Spleen (tissue), 11 donors: ENCODE results near the gene LRRC51. TPM values are rescaled to one million over a fixed set of nuclear protein-coding genes. Genes with fewer than 3 reads are reported as not detected.

Experiments
- DNase-seq: peaks from one replicate; pipeline ENCODE4 v3.0.0-alpha.2; 2020
- H3K27ac ChIP-seq, 8 donors: fragments of 200-600 bp; sonication (generic) in 7 of 8; 1 replicate in 4 of 8; 2 replicates in 4 of 8; pipeline versions ENCODE4 v1.5.0 to v1.8.0; 2016 to 2021; ENCODE audit warnings: inconsistent platforms in 4 of 8, mild to moderate bottlenecking in 4 of 8, moderate library complexity in 1 of 8
- H3K27me3 ChIP-seq, 7 donors: fragments of 200-600 bp; sonication (generic) in 6 of 7; replicated peaks in 1 of 7; 1 replicate in 4 of 7; 2 replicates in 3 of 7; pipeline versions ENCODE4 v1.5.0 to v1.8.0; 2016 to 2021; ENCODE audit warnings: inconsistent platforms in 3 of 7, mild to moderate bottlenecking in 1 of 7
- H3K36me3 ChIP-seq, 6 donors: fragments of 200-600 bp; sonication (generic) in 5 of 6; 1 replicate in 4 of 6; 2 replicates in 2 of 6; pipeline versions ENCODE4 v1.5.0 to v1.8.0; 2016 to 2021; ENCODE audit warnings: inconsistent platforms in 2 of 6
- H3K4me1 ChIP-seq, 6 donors: fragments of 200-600 bp; sonication (generic) in 5 of 6; 1 replicate in 3 of 6; 2 replicates in 3 of 6; pipeline versions ENCODE4 v1.5.0 to v1.8.0; 2016 to 2021; ENCODE audit warnings: inconsistent platforms in 3 of 6
- H3K4me3 ChIP-seq, 8 donors: fragments of 200-600 bp; sonication (generic) in 7 of 8; 1 replicate in 4 of 8; 2 replicates in 4 of 8; pipeline versions ENCODE4 v1.5.0 to v1.8.0; 2016 to 2021; ENCODE audit warnings: inconsistent platforms in 4 of 8, mild to moderate bottlenecking in 4 of 8, moderate library complexity in 2 of 8
- H3K9me3 ChIP-seq, 8 donors: fragments of 200-600 bp; sonication (generic) in 7 of 8; 1 replicate in 4 of 8; 2 replicates in 4 of 8; pipeline versions ENCODE4 v1.5.0 to v1.8.0; 2016 to 2021; ENCODE audit warnings: inconsistent platforms in 4 of 8
- CTCF ChIP-seq, 11 experiments: fragments of 200-600 bp in 7 of 11; fragments of 450-650 bp in 4 of 11; sonication (generic) in 4 of 11; IDR thresholded peaks in 8 of 11; conservative IDR thresholded peaks in 3 of 11; 1 replicate in 7 of 11; 2 replicates in 4 of 11; pipeline versions ENCODE4 v1.4.0 to v1.8.0; 2016 to 2021; ENCODE audit warnings: antibody characterized with exemption in 11 of 11, inconsistent platforms in 4 of 11, mild to moderate bottlenecking in 1 of 11
- POLR2A ChIP-seq, 3 donors: fragments of 450-650 bp; IDR thresholded peaks; one replicate each; pipeline ENCODE4 v1.5.1; 2017; ENCODE audit warnings: antibody characterized with exemption in 3 of 3, mild to moderate bottlenecking in 1 of 3
- POLR2AphosphoS5 ChIP-seq, 3 donors: sonication (generic); formaldehyde crosslinking; IDR thresholded peaks; one replicate each; pipeline ENCODE4 v1.5.1; 2017; ENCODE audit warnings: antibody characterized with exemption in 3 of 3
- WGBS, 5 donors: extraction: QIAGEN DNeasy Blood & Tissue Kit in 3 of 5; methylation state at CpG; one replicate each; pipeline versions ENCODE4 v1.1.5 to v1.1.7; 2013 to 2018; 5-methylcytosine and 5-hydroxymethylcytosine counted together
- intact Hi-C: fragments of 100-400 bp; cut with DNase I; formaldehyde crosslinking; loops from one replicate; pipeline ENCODE4 v1.15.0; 2023; ENCODE audit warnings: low total_unique reads
- polyA plus RNA-seq, 3 donors: library from polyadenylated mRNA; stranded (reverse); fragments of 200-250 nt; gene quantifications; one replicate each; pipeline ENCODE4 v1.2.1, GENCODE V29; 2013
- total RNA-seq, 7 donors: library from RNA; depleted of rRNA in 3 of 7; stranded (reverse); fragments of >200 nt in 3 of 7; fragmentation: NEBNext Ultra II Directional in 4 of 7; extraction: Animal tissue kit (Norgen Biotek cat#: 25700) in 4 of 7; gene quantifications; one replicate each; pipeline versions ENCODE4 v1.1.0 to v1.2.1, GENCODE V29; 2016 to 2021
- donor health status: healthy with polysubstance abuse.
- donor health status: DM: no; HTN: no; CAD: no; lungs with moderate emphysema.
- donor health status: DM: no; HTN: no; CAD: no.
- donor health status: Bipolar disorder and iron deficiency.
- donor health status: healthy.
- donor health status: DM: no; HTN: no; CAD: no.
- donor health status: DM: yes; HTN: yes; CAD: no.

LRRC51 gene
- total and polyA plus RNA-seq, 10 donors, result 2.0 to 10.0 (median 4.5) TPM

GRCh38 chr11:72041364-72042063 lies 39.1 kb upstream of the LRRC51 start:
- Histone ChIP-seq H3K36me3 (peaks cover 0 to 21% (median 0%) of the 10 kb centered on the region in 6 donors), H3K4me3 (peak overlapping the region; percentile 51 to 88 (median 64)), H3K27me3 (no peaks in the 10 kb centered on the region), H3K27ac (peak overlapping the region; percentile 89 to 98 (median 94)), H3K4me1 (peaks cover 41 to 89% (median 62%) of the 10 kb centered on the region in 6 donors), H3K9me3 (no peaks in the 10 kb centered on the region)
- intact Hi-C loops, result no loop called here
- TF ChIP-seq POLR2AphosphoS5 (IDR thresholded peaks at IDR 0.05) (peak; percentile 31 to 83 (median 82)), POLR2A (IDR thresholded peaks at IDR 0.05) (peak in 1 of 3 donors; percentile 6), CTCF (IDR thresholded peaks at IDR 0.05 in 8 of 11, conservative IDR thresholded peaks at IDR 0.05 in 3 of 11) (no peak)
- 0 to 8% (median 2%) methylated on average over 18 to 23 of the region's 23 CpGs for WGBS, 5 donors
- peak; percentile 87 for DNase-seq

GRCh38 chr11:72042064-72042745 lies 38.4 kb upstream of the LRRC51 start:
- H3K4me3 ChIP-seq, result peak overlapping the region; percentile 51 to 88 (median 64)
- no peak for DNase-seq
- H3K4me1 ChIP-seq, result peaks cover 36 to 82% (median 55%) of the 10 kb centered on the region in 6 donors
- WGBS, 5 donors, result 21 to 30% (median 23%) methylated on average over 4 to 5 of the region's 5 CpGs
- H3K9me3 ChIP-seq, result no peaks in the 10 kb centered on the region
- peak overlapping the region; percentile 89 to 98 (median 94) for H3K27ac ChIP-seq
- no peaks in the 10 kb centered on the region for H3K27me3 ChIP-seq
- TF ChIP-seq CTCF (IDR thresholded peaks at IDR 0.05 in 8 of 11, conservative IDR thresholded peaks at IDR 0.05 in 3 of 11), result no peak
- TF ChIP-seq POLR2A (IDR thresholded peaks at IDR 0.05), result no peak
- TF ChIP-seq POLR2AphosphoS5 (IDR thresholded peaks at IDR 0.05), result peak in 1 of 3 donors; percentile 6
- peaks cover 0 to 20% (median 0%) of the 10 kb centered on the region in 6 donors for H3K36me3 ChIP-seq
- intact Hi-C loops, result no loop called here

GRCh38 chr11:72045849-72046248 lies 34.8 kb upstream of the LRRC51 start:
- peaks cover 17 to 60% (median 33%) of the 10 kb centered on the region in 6 donors for H3K4me1 ChIP-seq
- 84 to 89% (median 87%) methylated on average over 5 of the region's 5 CpGs for WGBS, 5 donors
- no peak overlapping the region for H3K4me3 ChIP-seq
- DNase-seq, result no peak
- no peaks in the 10 kb centered on the region for H3K27me3 ChIP-seq
- H3K27ac ChIP-seq, result peak overlapping the region in 6 of 8 donors; percentile 26 to 55 (median 44)
- intact Hi-C loops, result no loop called here
- H3K9me3 ChIP-seq, result no peaks in the 10 kb centered on the region
- TF ChIP-seq POLR2AphosphoS5 (IDR thresholded peaks at IDR 0.05), result peak in 2 of 3 donors; percentile 42 to 52
- TF ChIP-seq CTCF (IDR thresholded peaks at IDR 0.05 in 8 of 11, conservative IDR thresholded peaks at IDR 0.05 in 3 of 11), result no peak
- peaks cover 0 to 43% (median 0%) of the 10 kb centered on the region in 6 donors for H3K36me3 ChIP-seq
